HG03095 (cell line): Measurements from ENCODE around the gene ATP2A3.

Source experiments
- ATAC-seq: cut with Tn5 transposase; IDR thresholded peaks from one replicate; pipeline ENCODE4 v1.9.1; 2021; ENCODE audit warnings: moderate library complexity; ENCODE audit not compliant: unreplicated experiment

Gene ATP2A3

DNA sequence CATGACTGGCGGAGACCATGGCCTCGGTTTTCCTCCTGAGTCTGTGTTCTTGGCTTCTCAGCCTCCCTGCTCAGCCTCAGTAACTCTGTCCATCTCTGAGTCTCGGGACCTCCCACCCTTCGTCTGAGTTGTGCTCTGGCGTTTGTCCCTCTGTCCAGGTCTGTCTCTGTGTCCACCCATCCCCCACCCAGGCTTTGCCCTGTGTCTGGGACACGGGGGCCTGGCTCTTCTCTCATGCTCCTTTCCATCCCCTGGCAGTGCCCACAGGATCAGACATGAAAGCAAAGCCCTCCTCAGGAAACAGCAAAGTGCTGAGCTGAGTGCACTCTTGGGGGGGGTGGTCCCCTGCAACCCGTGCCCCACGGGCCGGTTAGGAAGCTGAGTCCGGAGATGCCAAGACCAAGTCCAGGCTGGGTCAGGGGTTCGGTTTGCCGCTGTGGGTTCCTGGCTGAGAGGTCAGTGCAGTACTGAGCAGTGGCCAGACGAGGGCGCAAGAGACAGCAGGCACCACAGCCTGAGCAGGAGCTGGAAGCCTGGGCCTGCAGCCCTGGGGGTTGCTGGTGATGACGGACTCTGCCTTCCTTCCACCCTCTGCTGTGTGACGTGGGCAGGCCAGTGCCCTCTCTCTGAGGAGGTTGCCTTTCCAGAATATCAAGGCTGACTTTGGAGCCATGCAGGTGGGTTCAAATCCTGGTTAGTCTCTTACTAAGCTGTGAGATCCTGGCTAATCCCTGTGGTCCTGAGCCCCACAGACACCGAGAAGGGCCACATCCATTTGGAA lies 50.5 kb downstream of the ATP2A3 start:
- peak; percentile 39 for ATAC-seq

DNA sequence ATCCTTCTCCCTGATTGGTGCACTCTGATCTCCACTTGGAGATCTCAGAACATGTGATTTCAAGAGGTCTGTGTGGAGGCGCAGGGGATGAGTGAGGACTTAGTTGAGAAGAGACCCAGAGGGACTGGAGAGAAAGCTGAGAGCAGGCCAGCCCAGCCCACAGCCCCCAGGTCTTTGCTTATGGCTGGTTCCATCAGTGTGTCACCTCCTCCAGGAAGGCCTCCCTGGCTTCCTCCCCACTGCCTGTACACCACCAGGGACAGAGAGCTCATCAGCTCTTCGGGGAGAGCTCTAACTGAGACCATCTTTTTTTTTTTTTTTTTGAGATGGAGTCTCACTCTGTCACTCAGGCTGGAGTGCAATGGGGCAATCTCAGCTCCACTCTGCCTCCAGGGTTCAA lies 51.4 kb downstream of the ATP2A3 start:
- no peak for ATAC-seq

DNA sequence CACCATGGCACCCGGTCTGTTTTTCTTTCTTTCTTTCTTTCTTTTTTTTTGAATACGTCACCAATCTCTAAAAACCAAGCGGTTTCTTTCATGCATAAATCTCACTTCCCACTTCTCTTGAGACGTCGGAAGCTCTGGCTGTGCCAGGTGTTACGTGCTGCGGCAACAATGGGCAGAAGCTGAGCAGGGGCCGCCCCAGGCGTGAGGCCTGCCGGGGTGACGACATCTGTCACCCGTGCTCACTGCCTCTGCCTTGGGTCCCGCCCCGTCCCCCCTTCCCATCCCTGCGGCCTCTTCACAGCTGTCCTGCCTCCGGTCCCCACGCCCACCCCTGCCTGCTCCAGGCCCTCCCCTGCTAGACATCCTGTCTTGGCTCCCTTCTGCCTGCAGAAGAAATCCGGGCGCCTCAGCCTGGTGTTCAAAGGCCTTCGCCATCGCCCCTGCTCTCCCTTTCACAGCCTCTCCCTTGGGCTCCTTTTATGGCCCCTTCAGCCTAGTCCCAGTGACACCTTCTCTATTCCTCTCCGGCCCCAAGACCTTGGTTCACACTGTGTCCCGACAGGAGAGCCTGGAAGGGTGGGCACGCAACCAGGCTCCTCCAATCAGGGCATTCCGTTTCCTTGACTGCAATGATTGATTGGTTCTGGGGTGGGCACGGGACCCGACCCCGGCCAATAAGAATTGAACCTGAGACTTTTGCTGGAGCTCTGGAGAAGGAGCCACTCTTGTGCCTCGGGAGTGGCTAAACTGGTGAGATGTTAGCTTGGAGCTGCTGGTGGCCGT lies 52.8 kb downstream of the ATP2A3 start:
- peak; percentile 65 for ATAC-seq

DNA sequence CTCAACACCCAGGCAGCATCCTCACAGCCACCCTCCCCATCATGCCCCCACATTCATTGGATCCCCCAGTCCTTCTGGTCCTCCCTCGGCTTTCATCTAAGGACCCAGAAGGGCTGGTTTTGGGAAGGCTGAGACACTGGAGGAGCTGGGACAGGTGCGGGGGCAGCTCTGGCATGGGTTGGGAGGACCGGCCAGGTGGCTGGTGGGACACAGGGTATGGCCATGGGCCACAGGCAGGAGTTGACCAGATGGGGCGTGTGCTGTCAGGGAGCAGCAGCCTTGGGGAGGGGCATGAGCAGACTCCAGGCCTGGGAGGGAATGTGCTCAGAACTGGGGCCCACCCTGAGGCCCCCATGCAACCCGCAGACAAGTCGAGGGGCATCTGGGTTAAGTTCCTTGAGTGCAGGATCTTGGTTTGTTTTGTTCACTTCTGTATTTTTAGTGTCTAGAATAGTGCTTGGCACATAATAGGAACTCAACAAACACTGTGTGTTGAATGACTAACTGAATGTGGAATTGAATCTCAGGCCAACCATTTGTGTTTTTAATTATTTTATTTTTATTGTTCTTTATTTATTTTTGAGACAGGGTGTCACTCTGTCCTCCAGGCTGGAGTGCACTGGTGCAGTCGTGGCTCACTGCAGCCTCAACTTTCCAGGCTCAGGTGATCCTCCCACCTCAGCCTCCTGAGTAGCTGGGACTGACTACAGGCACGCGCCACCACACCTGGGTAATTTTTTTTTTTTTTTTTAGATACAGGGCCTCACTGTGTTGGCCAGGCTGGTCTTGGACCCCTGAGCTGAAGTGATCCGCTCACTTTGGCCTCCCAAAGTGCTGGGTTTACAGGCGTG lies 53.6 kb downstream of the ATP2A3 start:
- no peak for ATAC-seq

DNA sequence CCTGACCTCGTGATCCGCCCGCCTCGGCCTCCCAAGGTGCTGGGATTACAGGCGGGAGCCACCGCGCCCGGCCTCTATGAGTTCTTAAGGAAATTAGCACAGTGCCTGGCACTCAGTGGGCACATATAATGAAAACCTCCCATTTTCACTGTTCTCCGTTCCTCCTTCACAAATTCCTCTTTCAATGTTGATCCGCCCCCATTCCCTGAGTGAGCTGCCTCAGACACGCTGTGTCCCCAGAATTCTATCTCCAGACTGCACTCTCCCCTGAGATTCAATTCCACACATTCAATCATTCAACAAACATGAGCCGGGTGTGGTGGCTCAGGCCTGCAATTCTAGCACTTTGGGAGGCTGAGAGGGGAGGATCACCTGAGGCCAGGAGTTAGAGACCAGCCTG lies 55.0 kb downstream of the ATP2A3 start:
- no peak for ATAC-seq

DNA sequence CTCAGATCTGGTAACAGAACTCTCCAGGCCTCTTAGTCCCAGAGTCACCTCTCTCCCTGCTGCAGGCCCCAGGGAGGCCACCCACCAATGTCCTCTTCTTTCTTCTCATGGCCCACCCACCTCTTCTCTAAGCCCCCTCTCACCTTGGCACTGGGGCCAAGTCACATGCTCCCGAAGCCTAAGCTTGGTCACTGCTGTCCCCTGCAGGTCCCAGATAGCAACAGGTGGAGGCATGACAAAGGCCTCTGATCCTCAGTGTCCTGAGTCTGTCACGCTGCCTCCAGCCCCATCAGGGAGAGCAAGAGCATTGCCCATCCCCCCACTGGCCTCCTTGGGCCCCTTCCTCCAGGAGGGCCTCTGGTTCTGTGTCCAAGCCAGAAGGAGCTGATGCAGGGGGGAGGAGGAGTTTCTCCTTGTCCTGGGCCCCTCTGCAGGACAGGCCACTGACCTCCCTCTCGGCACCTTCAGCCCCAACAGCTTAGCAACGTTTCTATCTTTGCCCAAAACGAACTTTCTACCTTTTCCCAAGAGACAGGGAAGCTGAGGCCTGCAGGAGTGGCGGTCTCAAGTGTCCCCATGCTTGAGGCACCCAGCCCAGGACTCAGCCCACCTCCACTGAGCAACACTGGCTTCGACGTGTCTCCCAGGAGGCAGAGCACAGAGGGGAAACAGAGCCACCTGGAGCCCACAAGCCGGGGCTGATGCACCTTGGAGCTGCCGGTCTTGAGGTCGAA lies 56.6 kb downstream of the ATP2A3 start:
- no peak for ATAC-seq

DNA sequence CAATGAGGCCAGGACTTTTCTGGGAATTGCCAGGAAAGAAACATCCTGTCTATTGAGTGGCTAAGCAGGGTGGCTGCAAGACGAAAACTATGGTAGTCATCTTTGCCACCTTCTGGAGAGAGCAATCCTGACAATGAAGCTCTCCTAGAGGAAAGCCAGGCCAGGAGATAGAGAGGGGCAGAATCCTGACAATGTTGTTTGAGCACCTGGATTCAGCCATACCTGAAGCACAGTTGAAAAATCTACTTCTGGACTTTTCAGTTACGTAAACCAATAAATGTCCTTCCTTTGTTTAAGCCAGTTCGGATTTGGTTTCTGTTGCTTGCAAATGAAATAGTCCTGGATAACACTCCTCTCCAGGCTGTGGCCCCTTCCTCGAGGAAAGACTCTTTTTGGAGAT lies 57.4 kb downstream of the ATP2A3 start:
- ATAC-seq = no peak

DNA sequence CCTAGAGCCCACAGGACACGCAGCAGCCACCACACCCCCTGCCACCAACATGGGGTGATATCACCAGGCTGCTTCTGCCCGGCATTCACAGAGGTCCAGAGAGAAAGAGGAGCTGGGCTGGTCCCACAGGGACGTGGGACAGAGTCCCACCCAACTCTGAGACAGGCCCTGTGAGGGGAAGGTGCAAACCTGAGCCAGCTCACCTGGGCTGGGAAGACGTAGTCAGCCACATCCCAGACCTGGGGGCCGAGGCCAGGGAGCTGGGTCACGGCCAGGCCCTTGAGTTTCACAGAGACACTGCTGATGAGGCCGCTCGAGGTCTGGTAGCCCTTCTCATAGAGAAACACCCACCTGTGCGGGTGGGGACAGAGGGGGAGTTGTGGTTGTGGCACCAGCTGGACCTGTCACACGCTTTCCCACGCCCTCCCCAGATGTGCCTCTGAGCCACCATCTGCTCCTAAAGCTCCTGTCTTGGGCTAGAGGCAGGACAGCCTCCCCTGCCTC lies 59.2 kb downstream of the ATP2A3 start:
- ATAC-seq = no peak

DNA sequence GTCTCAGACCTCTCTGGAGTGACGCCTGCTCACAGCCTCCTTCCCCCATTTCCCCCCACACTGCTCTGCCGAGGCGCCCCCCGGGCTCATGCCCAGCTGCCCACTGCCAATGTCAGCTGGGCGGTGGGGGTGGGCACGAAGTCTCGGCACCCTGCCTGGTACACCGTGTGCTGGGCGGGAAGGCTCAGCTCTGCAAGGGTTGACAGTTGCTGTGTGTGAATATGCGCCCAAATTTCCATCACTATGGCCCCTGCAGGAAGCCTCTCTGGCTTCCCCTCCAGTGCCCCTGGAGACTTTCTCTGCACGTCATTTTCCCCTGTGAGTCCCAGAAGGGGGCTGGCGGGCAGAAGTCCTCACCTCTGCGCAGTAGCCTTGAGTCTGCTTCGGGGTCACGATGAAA lies 59.7 kb downstream of the ATP2A3 start:
- ATAC-seq = no peak

DNA sequence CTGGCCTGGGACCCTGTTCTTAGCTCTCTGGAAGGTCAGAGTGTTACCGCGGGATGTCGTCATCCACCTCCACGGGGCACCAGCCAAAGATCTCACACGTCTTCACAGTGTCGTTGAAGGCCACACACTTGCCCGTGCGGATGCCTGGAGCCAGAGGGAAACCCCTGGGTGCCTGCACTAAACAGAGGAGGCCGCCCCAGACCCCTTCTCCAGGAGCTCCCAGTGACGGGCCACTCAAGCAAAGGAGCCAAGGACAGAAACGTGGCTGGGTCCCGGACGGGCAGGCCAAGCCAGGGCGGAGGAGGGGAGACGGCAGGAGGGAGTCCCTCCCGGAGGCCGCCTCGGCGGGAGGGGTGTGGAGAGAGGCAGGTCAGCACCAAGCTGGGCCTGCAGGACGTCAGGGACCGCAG lies 60.4 kb downstream of the ATP2A3 start:
- no peak for ATAC-seq

DNA sequence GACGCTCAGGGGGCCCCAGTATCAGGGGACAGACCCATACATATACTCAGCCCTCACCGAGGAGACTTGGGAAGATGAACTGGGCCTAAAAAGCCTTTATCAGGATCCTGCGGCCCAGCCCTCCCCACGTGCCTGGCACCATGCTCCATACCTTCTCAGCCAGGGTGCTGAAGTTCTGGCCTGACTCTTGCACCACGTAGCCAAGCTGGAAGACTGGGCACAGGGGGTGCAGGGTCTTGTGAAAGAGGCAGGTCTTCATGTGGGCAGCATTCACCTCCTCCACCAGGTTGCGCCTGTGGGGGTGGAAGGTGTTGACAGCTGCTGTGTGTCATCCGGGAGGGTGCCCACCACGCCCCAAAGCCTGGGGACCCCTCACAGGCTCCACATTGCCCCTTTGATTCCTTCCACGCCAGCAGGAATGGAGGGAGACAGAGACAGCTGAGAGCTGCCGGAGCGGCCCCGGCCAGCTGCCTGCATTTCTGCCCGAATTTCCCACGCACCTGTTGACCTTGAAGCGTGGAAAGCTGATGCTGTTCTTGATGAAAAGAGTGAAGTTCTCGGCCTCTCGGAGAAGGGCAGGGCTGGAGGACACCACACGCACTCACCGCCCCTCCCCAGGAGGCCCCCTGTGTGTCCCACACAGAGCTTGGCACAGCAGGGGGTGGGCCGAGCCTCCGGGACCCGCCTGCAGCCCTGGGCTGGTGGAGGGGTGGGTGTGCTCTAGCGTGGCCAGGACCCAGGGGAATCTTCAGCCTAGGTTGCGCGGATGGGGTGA lies 61.0 kb downstream of the ATP2A3 start:
- no peak for ATAC-seq

DNA sequence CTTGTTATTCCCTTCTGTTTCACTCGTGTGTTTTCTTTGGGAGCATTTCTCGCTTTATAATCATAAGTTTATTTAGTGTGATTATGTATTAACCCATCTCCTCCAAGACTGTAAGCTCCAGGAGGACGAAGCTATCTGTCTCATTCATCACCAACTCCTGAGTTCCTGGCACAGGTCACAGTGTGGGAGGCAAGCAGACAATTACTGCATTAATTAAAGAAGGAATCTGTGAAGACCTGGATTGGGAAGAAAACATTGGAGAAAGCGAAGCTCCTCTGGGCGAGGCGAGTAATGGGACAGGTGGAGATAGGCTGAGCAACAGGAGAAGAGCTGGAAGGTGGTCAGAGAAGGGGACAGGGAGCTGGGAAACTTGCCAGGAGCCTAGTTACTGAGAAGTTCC lies 63.6 kb downstream of the ATP2A3 start:
- no peak for ATAC-seq

DNA sequence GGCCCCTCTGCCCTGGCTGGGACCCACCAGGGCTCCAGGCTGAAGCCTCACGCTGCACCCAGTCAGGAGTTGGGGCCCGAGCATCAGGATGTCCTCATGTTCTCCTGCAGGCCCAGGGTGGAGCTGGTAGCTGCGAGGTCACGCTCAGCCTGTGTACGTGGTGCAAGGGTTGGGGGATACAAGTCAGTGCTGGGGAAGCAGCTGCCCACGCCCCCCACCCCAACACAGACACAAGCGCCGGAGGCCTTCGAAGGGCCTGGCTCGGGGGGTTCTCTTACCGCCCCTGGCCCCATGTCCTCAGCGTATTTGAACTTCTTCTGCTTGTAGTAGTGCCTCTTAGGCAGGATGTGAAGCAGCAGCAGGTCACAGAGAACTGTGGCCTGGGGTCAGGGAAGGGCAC lies 66.5 kb downstream of the ATP2A3 start:
- ATAC-seq = no peak

DNA sequence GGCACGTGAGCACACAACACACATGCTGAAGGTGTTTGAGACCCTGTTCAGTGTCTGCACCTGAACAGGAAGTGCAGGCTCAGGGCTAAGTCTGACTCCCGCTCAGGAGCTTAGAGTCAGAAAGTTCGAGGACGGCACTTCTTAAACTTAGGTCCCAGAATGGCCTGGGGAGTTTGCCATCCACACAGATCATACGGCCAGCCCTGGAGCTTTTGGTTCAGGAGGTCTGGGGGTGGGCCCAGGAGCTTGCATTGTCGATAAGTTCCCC lies 67.3 kb downstream of the ATP2A3 start:
- no peak for ATAC-seq

DNA sequence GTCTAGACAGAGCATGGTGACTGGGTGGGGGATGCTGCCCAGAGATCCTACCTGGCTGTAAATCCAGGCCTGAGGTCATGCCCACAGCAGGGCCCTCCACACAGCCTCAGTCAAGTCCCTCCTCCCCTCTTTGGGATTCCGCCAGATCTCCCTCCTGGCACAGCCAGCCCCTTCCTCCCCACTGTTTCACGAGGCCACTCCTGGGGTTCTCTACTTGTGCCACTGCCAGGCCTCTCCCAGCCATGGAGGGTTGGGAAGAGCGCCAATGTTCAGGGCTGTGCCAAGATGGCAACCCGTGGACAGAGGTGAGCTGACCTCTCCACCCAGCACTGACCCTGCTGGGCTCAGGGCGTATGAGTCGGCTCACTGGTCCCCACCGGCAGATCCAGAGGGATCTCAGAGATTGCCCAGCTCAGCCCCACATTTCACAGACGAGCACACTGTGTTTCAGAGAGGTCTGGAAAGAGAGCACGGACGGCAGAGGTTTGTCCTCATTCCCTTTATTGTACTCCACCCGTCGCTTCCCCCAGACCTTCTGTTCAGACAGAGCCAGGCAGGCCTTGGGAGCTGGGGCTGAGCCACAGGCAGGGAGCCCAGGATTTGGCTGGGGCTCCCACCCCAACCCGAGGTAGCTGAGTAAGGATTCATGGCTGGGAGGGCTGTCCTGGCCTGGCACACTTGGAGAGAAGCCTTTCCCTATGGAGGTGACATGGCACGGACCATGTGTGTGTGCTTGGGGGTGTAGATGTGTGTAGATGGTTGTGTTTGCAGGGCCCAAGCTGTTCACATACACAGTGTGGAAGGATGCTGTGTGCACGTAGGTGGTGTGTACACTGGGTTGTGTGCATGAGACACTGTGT lies 67.9 kb downstream of the ATP2A3 start:
- ATAC-seq = no peak

DNA sequence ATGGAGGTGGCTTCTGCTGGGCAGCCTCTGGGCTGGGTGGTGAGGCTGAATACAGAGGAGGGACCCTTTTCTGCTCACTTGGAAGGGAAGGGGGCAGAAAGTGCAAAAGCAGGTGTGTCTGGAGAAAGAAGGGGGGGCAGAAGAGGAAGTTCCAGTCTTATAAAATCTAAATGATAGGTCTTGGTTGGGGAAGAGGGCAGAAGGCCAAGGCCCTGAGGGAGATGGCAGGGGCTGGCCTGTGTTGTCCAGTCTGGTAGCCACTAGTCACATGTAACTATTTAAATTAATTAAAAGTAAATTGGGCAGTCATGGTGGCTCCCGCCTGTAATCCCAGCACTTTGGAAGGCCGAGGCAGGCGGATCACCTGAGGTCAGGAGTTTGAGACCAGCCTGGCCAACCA lies 68.9 kb downstream of the ATP2A3 start:
- ATAC-seq = no peak

DNA sequence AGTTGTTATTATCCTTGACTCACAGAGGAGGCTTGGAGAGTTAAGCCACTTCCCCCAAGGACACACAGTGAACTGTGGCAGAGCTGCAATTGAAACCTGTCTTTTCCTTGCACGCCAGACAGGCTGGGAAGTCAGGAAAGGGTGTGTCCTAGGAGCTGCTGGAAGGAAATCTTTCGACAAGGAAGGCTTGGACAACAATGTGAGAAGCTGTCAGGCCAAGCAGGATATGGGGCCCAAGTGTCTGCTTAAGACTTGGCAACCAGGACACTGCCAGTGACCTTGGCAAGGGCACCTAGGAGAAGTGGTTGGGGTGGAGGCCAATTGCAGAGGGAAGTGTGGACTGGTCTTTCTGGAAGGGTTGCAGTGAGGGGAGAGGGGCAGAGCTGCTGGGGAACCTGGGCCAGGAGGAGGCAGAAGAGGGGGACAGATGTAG lies 69.3 kb downstream of the ATP2A3 start:
- no peak for ATAC-seq

DNA sequence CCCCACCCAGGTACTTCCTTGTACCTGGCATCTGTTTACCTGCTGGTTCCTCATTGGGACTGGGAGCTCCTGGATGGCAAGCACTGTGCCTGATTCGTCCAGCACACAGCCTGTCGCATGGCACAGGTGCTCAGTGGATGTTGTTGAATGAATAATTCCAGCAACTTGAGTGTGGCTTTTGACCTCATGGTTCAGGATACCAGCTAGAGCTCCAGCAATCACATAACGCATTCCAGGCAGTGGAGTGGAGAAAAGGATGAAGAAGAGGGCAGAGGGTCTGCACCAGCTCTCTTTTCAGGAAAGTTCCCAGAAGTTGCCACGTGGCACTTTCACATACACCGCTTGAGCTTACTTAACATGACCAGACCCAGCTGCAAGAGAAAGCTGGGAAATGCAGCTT lies 70.0 kb downstream of the ATP2A3 start:
- no peak for ATAC-seq

DNA sequence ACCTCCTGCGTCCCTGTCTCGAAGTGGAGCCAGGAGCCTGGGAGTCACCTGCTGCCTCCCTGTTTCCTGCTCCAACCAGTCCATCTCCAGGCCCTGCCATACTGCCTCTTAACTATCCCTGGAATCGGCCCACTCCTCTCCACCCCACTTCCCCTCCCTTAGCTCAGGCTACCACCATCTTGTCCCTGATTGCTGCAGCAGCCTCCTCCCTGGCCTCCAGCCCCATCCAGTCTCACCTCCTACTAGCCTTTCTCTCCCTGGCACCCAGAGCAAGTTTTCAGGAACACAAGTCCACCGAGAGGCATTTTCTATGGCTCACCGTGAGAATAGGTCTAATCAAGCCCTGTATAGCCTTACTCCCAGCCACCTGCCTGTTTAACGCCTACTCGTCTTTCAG lies 70.5 kb downstream of the ATP2A3 start:
- no peak for ATAC-seq
